Neutrophil (primary cell): ENCODE results near the gene PRDX6.
A peak's percentile ranks its signal among the peaks of the same experiment; 100 is the strongest.

Experiments used
- H3K27ac ChIP-seq: fragments of 200-600 bp; sonication (generic); 2 replicates; pipeline ENCODE4 v1.5.1; 2016; ENCODE audit warnings: mild to moderate bottlenecking, moderate library complexity
- H3K27me3 ChIP-seq: fragments of 200-600 bp; sonication (generic); 2 replicates; pipeline ENCODE4 v1.6.0; 2016; ENCODE audit warnings: mild to moderate bottlenecking
- H3K36me3 ChIP-seq: fragments of 200-600 bp; sonication (generic); 2 replicates; pipeline ENCODE4 v1.5.1; 2017
- H3K4me1 ChIP-seq, 2 experiments: fragments of 200-600 bp in 1 of 2; sonication (generic) in 1 of 2; 1 replicate in 1 of 2; 2 replicates in 1 of 2; pipeline versions ENCODE4 v1.5.1 to v1.6.1; 2013 to 2016; ENCODE audit warnings: low read depth in 1 of 2, low read length in 1 of 2, mild to moderate bottlenecking in 1 of 2, moderate library complexity in 1 of 2; ENCODE audit not compliant: control insufficient read depth in 1 of 2, insufficient read depth in 1 of 2
- H3K4me3 ChIP-seq, 2 experiments: fragments of 200-600 bp in 1 of 2; sonication (generic) in 1 of 2; 1 replicate in 1 of 2; 2 replicates in 1 of 2; pipeline ENCODE4 v1.5.1; 2013 to 2016; ENCODE audit warnings: low read depth in 1 of 2, low read length in 1 of 2, mild to moderate bottlenecking in 1 of 2, moderate library complexity in 1 of 2
- H3K9me3 ChIP-seq: fragments of 200-600 bp; sonication (generic); 2 replicates; pipeline ENCODE4 v1.5.1; 2016
- TF ChIP-seq, protein P1 (sequence below): fragments of 200-600 bp; sonication (generic); IDR thresholded peaks from 2 replicates; pipeline ENCODE4 v1.5.1; 2016; ENCODE audit warnings: antibody characterized with exemption

PRDX6 gene, protein sequence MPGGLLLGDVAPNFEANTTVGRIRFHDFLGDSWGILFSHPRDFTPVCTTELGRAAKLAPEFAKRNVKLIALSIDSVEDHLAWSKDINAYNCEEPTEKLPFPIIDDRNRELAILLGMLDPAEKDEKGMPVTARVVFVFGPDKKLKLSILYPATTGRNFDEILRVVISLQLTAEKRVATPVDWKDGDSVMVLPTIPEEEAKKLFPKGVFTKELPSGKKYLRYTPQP

DNA sequence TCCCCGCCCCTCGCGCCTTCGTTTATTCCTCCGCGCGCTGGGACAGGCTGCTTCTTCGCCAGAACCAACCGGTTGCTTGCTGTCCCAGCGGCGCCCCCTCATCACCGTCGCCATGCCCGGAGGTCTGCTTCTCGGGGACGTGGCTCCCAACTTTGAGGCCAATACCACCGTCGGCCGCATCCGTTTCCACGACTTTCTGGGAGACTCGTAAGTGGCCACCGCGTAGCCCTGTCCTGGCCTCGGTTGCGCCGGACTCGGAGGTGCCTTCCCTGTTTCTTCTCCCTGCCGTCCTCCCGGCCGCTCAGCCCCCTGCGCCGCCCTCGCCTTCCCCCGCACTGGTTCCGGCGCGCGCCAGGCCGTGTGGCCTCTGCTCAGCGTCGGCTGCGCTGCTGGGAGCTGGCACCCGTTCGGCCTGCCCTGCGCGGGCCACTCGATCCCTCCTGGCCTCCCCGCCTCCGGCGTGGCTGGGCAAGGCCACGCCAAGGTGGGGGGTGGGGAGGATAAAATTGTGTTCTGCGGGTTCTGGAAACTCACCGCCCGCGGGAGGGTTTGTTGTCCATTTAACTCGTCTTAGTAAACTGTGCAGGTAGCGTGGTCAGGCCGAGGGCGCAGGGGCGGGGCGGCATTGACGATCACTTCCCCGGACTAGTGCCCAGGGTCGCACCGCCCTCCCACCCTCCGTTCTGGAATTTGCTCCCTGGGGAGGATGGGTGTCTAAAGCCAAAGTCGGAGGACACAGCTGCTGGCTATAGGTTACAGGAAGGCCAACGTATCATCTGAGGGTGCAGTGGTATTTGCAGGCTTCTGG, at the start of gene PRDX6:
TSS of gene PRDX6 (plus strand) at position 50 of the 808 bp plus-strand sequence. CDS start at position 113, 63 bp downstream.
- Histone ChIP-seq H3K4me1 (peaks cover 40 to 53% of the 10 kb centered on the region in 2 experiments), H3K4me3 (peak within 1 kb of the TSS; percentile 90 to 95), H3K9me3 (no peaks in the 10 kb centered on the region)

DNA sequence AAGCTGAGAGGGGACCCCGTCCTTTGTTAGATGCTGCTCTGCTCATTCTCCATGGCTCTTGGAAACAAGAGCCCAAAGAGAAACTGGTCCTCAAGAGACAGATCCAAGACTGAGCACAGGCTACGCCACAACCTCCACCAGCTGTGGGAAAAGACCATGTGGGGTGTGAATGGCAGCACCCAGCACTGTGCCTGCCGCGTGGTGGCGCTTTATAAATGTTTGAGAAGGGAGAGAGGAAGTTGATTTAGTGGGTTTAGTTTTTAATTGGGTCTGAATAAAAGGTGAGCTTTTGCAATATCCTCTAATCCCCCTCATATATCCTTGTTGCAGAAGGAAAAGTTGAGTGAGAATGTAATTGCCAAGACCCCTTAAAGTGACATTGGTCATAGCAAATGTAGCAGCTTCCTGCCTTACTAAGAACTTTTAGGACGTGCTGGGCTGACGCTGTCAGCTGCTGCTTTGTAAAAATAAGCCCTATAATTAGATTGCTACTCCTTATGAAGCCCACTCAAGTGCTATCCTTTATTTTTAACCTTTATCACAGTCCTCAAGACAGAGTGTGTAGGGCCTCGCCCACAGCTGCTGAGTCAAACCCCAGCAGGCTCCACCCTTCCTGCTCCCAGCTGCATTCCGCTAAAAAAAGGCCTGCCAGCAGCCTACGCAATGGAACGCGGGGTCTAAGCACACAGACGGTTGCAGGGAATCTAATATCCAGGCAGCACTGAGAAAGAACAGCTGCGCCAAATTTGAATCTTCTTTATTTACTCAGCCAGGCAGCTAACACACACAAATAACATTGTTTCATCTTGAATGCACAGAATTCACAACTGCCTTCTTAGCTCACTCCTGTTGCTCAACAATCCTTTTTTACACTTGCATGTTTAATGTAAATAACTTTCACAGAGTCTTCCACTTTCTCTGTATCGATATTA, 47.4 kb upstream of the PRDX6 start:
- H3K4me1 ChIP-seq = peaks cover 14 to 15% of the 10 kb centered on the region in 2 experiments
- no peaks in the 10 kb centered on the region for H3K9me3 ChIP-seq
- H3K4me3 ChIP-seq = peak overlapping the region in 1 of 2 experiments; percentile 6
- H3K36me3 ChIP-seq = peaks cover 15% of the 10 kb centered on the region
- peak overlapping the region; percentile 46 for H3K27ac ChIP-seq
- TF ChIP-seq, protein P1, sequence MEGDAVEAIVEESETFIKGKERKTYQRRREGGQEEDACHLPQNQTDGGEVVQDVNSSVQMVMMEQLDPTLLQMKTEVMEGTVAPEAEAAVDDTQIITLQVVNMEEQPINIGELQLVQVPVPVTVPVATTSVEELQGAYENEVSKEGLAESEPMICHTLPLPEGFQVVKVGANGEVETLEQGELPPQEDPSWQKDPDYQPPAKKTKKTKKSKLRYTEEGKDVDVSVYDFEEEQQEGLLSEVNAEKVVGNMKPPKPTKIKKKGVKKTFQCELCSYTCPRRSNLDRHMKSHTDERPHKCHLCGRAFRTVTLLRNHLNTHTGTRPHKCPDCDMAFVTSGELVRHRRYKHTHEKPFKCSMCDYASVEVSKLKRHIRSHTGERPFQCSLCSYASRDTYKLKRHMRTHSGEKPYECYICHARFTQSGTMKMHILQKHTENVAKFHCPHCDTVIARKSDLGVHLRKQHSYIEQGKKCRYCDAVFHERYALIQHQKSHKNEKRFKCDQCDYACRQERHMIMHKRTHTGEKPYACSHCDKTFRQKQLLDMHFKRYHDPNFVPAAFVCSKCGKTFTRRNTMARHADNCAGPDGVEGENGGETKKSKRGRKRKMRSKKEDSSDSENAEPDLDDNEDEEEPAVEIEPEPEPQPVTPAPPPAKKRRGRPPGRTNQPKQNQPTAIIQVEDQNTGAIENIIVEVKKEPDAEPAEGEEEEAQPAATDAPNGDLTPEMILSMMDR = no peak
- H3K27me3 ChIP-seq = no peaks in the 10 kb centered on the region

More for the DNA sequence above, at the start of gene PRDX6:
- TF ChIP-seq, protein P1 = peak; percentile 11
- peaks cover 14% of the 10 kb centered on the region for H3K36me3 ChIP-seq
- peak within 1 kb of the TSS; percentile 95 for H3K27ac ChIP-seq
- H3K27me3 ChIP-seq = no peaks in the 10 kb centered on the region

DNA sequence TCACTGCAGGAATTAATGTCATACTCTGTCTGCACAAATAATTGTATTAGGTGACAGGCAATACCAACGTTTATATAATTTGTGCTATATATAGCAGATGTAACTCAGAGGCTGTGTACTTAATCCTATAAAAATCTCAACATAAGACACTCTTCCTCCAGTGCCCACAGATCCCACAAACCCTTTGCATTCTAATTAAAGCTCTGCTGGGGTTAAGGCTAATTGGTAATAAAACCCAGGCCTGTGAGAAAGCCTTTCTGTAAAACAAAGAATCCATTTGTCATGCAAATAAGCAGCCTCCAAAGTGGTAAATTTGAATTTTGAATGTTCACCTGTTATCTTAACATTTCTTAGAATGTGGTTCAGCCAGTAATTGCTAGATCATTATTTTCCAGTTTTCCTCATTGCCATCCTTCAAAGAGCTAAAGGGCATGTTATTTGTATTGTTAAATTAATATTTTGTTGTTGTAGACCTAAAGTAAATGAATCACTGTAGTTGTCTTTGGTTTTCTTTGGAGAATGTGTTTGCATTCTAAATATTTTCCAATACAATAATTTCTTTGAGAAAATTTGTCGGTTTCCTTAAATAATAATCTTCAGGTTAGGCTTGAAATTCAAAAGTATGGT, 46.3 kb upstream of the PRDX6 start:
- Histone ChIP-seq H3K4me3 (no peak overlapping the region), H3K27me3 (no peaks in the 10 kb centered on the region), H3K9me3 (no peaks in the 10 kb centered on the region), H3K27ac (peak overlapping the region; percentile 46), H3K36me3 (peaks cover 18% of the 10 kb centered on the region), H3K4me1 (peaks cover 14 to 15% of the 10 kb centered on the region in 2 experiments)
- TF ChIP-seq, protein P1 = no peak

DNA sequence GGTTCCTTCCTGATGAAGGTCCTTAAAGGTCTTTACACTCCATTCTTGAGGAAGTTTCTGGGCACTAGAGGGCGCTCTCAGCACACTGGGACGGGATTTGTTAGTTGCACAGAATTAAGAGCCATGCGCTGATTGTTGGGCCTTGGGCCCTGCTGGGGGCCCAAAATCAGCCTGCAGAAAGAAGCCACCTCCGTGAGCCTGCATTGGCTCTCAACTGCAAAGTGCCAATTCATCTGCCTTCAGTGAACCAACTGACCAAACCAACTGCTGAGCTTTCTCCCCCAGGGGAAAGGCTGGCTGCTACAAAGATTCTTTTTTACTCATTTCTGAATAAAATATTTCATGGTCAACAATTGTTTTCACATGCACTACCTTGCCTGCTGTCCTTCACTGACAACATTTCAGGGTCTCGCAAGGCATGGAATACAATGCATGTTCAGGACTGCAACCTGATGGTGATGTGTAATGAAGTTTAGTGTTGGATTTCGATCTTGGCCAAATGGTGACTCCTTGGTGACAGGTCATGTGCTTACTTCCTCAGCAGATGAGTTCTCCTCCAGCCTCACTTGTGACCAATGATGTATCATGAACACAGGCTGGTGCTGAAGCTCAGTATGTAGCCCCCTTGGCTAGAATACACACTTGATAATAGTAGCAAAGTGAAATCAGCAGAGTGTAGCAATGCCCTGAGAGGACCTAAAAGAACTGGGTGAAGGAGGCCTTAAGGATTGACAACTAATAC, 45.7 kb upstream of the PRDX6 start:
- Histone ChIP-seq H3K36me3 (peaks cover 18% of the 10 kb centered on the region), H3K9me3 (no peaks in the 10 kb centered on the region), H3K27ac (no peak overlapping the region), H3K4me3 (no peak overlapping the region), H3K4me1 (peaks cover 14 to 15% of the 10 kb centered on the region in 2 experiments), H3K27me3 (no peaks in the 10 kb centered on the region)
- TF ChIP-seq, protein P1 = peak; percentile 69
